ENCODE measurements around the gene RPL34. TPM values are rescaled to one million over a fixed set of nuclear protein-coding genes. Genes with fewer than 3 reads are reported as not detected.

RPL34 gene
- total and polyA plus RNA-seq, 2 of the 4 experiments (the other 2 are of a cell fraction), result 1,435 to 2,037 TPM

DNA sequence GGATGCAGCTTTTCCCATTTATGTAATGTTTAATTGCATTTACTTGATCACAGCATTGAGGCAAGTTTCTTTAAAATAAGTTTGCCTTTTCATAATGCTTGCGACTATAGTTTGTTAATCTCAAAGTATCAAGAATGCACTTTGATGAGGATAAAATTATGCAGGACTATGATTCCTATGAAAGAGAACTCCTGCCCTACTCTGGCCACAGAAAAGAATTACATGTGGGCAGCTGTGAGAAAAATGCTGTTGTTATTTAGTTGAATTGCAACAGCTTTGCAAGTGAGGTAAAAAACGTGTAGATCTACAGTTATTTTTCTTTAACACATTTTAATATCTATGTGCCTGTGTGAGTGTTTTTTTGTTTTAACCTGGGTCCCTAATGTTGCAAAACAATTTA, 17.5 kb downstream of the RPL34 start:
- Histone ChIP-seq H2AK9ac (replicated peaks; ENCODE audit: low read depth, low read length, poor library complexity) (no peak overlapping the region), H2AFZ (replicated peaks; ENCODE audit: low read length, poor library complexity) (no peak overlapping the region), H2AK5ac (ENCODE audit: low read depth, low read length) (no peak overlapping the region), H3K9me1 (ENCODE audit: insufficient read depth, low read length) (no peaks in the 10 kb centered on the region), H3K27ac (ENCODE audit: insufficient read depth, low read length) (no peak overlapping the region), H4K91ac (ENCODE audit: insufficient read depth, low read depth, low read length) (no peak overlapping the region), H3K56ac (ENCODE audit: extremely low read depth, insufficient read depth, low read length) (no peak overlapping the region), H3K9ac (ENCODE audit: low read depth, low read length) (no peak overlapping the region), H3K4me2 (ENCODE audit: low read depth, low read length) (no peak overlapping the region), H3K18ac (ENCODE audit: low read depth, low read length) (no peak overlapping the region), H2BK20ac (ENCODE audit: low read depth, low read length) (no peak overlapping the region), H2BK5ac (ENCODE audit: low read depth, low read length, poor library complexity, severe bottlenecking) (no peak overlapping the region), H3K79me1 (ENCODE audit: low read depth in 1 of 2, low read length in 2 of 2) (no peaks in the 10 kb centered on the region; a peak in 1 of 4 replicates), H4K20me1 (ENCODE audit: insufficient read depth, low read length) (no peaks in the 10 kb centered on the region), H3K23ac (ENCODE audit: low read depth, low read length) (no peak overlapping the region), H4K5ac (ENCODE audit: low read depth, low read length) (no peak overlapping the region), H3K4me1 (ENCODE audit: control insufficient read depth, insufficient read depth, low read length) (no peaks in the 10 kb centered on the region), H2BK15ac (ENCODE audit: low read depth, low read length) (no peak overlapping the region), H3K4ac (ENCODE audit: low read depth, low read length) (no peak overlapping the region), H3K36me3 (ENCODE audit: control insufficient read depth, insufficient read depth, low read length) (peaks cover 14% of the 10 kb centered on the region), H2BK120ac (ENCODE audit: low read depth, low read length) (no peak overlapping the region), H3K4me3 (ENCODE audit: insufficient read depth, low read depth, low read length) (no peak overlapping the region), H4K8ac (ENCODE audit: low read depth in 2 of 2, low read length in 2 of 2) (no peak overlapping the region), H3K9me3 (ENCODE audit: control insufficient read depth, insufficient read depth, low read length) (no peaks in the 10 kb centered on the region), H3K27me3 (ENCODE audit: control insufficient read depth, insufficient read depth, low read length) (no peaks in the 10 kb centered on the region), H3K14ac (replicated peaks; ENCODE audit: low read depth, low read length) (no peak overlapping the region)
- no TSS peak for BruUV-seq (replicated peaks)
- ChIA-PET CTCF (interaction anchor here (0.7 to 1.0 kb wide), 2 partner anchors 18 to 145 kb away, joined by 3 to 5 read pairs; partner anchors contain the start of gene RPL34), POLR2A (ENCODE audit: unreplicated experiment) (no interaction called here)
- DNase-seq (no peak), ATAC-seq (ENCODE audit: low read depth) (no peak; the same call in 1 of the 2 replicates)
- TF ChIP-seq POLR2A (IDR thresholded peaks at IDR 0.05; ENCODE audit: low read depth, low read length) (no peak), CTCF (conservative IDR thresholded peaks at IDR 0.05; ENCODE audit: low read depth, low read length) (0 out of 2 replicates have a peak, but pooled peaks have one; percentile 26)
- no CpG with 5 or more reads among the region's 2 CpGs for WGBS, 2 experiments (ENCODE audit: extremely low coverage in 2 of 2, insufficient read length in 1 of 2)
- intact Hi-C loops (cut with micrococcal nuclease) (no loop called here), in situ Hi-C loops (cut with MboI; ENCODE audit: low sequenced_read_pairs) (no loop called here), dilution Hi-C loops (cut with HindIII; ENCODE audit: low sequenced_read_pairs, unreplicated experiment) (no loop called here)

Data from IMR-90 (cell line).